HT-29 (cell line): ENCODE measurements around the gene PTX3. TPM values are rescaled to one million over a fixed set of nuclear protein-coding genes. Genes with fewer than 3 reads are reported as not detected.

ENCODE experiments used
- DNase-seq: peaks from one replicate; pipeline ENCODE4 v3.0.0-alpha.2; 2015; ENCODE audit warnings: low spot score
- total RNA-seq: library from RNA; depleted of rRNA; stranded (reverse); fragments of >200 nt; shearing (Covaris generic); gene quantifications from 2 replicates; pipeline ENCODE4 v1.2.3, GENCODE V29; 2014; rRNA removed

Gene PTX3
- total RNA-seq, 1 experiment from 2014 or later = not detected

- no peak for DNase-seq
These were observed 36.0 kb downstream of the PTX3 start for GRCh38 chr3:157472648-157473047.

- no peak for DNase-seq
These were observed 39.3 kb downstream of the PTX3 start for GRCh38 chr3:157475921-157476414.

GRCh38 chr3:157477441-157477840, 40.8 kb downstream of the PTX3 start:
- no peak for DNase-seq

GRCh38 chr3:157479464-157480243, 43.0 kb downstream of the PTX3 start:
- no peak for DNase-seq

- DNase-seq = no peak
These were observed 50.7 kb downstream of the PTX3 start for GRCh38 chr3:157487339-157487738.

- DNase-seq = no peak
These were observed 51.5 kb downstream of the PTX3 start for GRCh38 chr3:157488144-157488543.

- DNase-seq = no peak
These were observed 54.5 kb downstream of the PTX3 start for GRCh38 chr3:157491136-157491535.

Other genes starting within 250 kb of the PTX3 start
- not detected in 2 replicates for gene VEPH1, start 66.6 kb downstream of the PTX3 start, total RNA-seq